A673 (cell line): Measurements from ENCODE around the gene BMAL2.

Experiments used
- CTCF ChIP-seq: fragments of 300-800, 200-600 bp; sonication (generic); conservative IDR thresholded peaks from 2 replicates; pipeline ENCODE4 v1.5.1; 2017; ENCODE audit warnings: low read depth, mild to moderate bottlenecking, antibody characterized with exemption, low read length, moderate library complexity, mixed read lengths
- EZH2 ChIP-seq: fragments of 200-600 bp; sonication (generic); IDR thresholded peaks from 2 replicates; pipeline ENCODE4 v1.6.1; 2017; ENCODE audit warnings: borderline replicate concordance, low read depth, mild to moderate bottlenecking, mixed read lengths, antibody characterized with exemption, low read length; ENCODE audit not compliant: poor library complexity, severe bottlenecking

- TF ChIP-seq EZH2 (no peak), CTCF (no peak)
Observed at GRCh38 chr12:27319409-27319808, 13.2 kb upstream of the BMAL2 start.
